A673 (cell line): ENCODE measurements around the gene UBE2R2. TPM values are rescaled to one million over a fixed set of nuclear protein-coding genes. Genes with fewer than 3 reads are reported as not detected.
A peak's percentile ranks its signal among the peaks of the same experiment; 100 is the strongest.

Experiments used
- BruUV-seq: library from RNA; stranded (reverse); fragments of 400-500 nt; replicated peaks from 2 replicates; lab custom pipeline; 2021; lab: Mats Ljungman, UMichigan
- CTCF ChIA-PET: fragments of 300-600 bp; sonication (Branson Sonifier 250); formaldehyde crosslinking; loops from one replicate; lab custom pipeline; 2022; ENCODE audit warnings: antibody characterized with exemption; lab: Charles Lee
- POLR2A ChIA-PET: fragments of 300-600 bp; sonication (Branson Sonifier 250); formaldehyde crosslinking; loops from one replicate; lab custom pipeline; 2022; ENCODE audit warnings: antibody characterized with exemption; ENCODE audit not compliant: low non-redundant PET; lab: Charles Lee
- DNase-seq: peaks from one replicate; pipeline ENCODE4 v3.0.0-alpha.2; 2015; ENCODE audit warnings: low spot score
- H3K27ac ChIP-seq: fragments of 200-600 bp; sonication (generic); 2 replicates; pipeline ENCODE4 v1.5.1; 2016; ENCODE audit warnings: mixed run types, low read depth, mild to moderate bottlenecking, mixed read lengths, antibody characterized with exemption, low read length; ENCODE audit not compliant: poor library complexity, severe bottlenecking
- H3K27me3 ChIP-seq: fragments of 200-600 bp; sonication (generic); replicated peaks from 2 replicates; pipeline ENCODE4 v1.6.1; 2017; ENCODE audit warnings: mixed run types, low read depth, mild to moderate bottlenecking, mixed read lengths, antibody characterized with exemption, low read length; ENCODE audit not compliant: insufficient read depth, poor library complexity
- H3K36me3 ChIP-seq: fragments of 200-600 bp; sonication (generic); 2 replicates; pipeline ENCODE4 v1.6.1; 2016; ENCODE audit warnings: mixed run types, mild to moderate bottlenecking, mixed read lengths, antibody characterized with exemption, low read length; ENCODE audit not compliant: insufficient read depth, poor library complexity, severe bottlenecking
- H3K4me1 ChIP-seq: fragments of 200-600 bp; sonication (generic); 2 replicates; pipeline ENCODE4 v1.6.1; 2017; ENCODE audit warnings: mixed run types, mild to moderate bottlenecking, mixed read lengths, antibody characterized with exemption, low read length; ENCODE audit not compliant: insufficient read depth, poor library complexity, severe bottlenecking
- H3K4me3 ChIP-seq: fragments of 200-600 bp; sonication (generic); 2 replicates; pipeline ENCODE4 v1.5.1; 2016; ENCODE audit warnings: low read depth, mixed run types, mild to moderate bottlenecking, mixed read lengths, low read length; ENCODE audit not compliant: poor library complexity, severe bottlenecking
- H3K9me3 ChIP-seq: fragments of 200-600 bp; sonication (generic); 2 replicates; pipeline ENCODE4 v1.6.1; 2016; ENCODE audit warnings: mixed run types, low read depth, mild to moderate bottlenecking, mixed read lengths, antibody characterized with exemption, low read length; ENCODE audit not compliant: poor library complexity, severe bottlenecking
- CTCF ChIP-seq: fragments of 300-800, 200-600 bp; sonication (generic); conservative IDR thresholded peaks from 2 replicates; pipeline ENCODE4 v1.5.1; 2017; ENCODE audit warnings: low read depth, mild to moderate bottlenecking, antibody characterized with exemption, low read length, moderate library complexity, mixed read lengths
- EZH2 ChIP-seq: fragments of 200-600 bp; sonication (generic); IDR thresholded peaks from 2 replicates; pipeline ENCODE4 v1.6.1; 2017; ENCODE audit warnings: borderline replicate concordance, low read depth, mild to moderate bottlenecking, mixed read lengths, antibody characterized with exemption, low read length; ENCODE audit not compliant: poor library complexity, severe bottlenecking
- intact Hi-C: fragments of 100-400 bp; cut with micrococcal nuclease; formaldehyde crosslinking; loops from one replicate; pipeline ENCODE4 v1.10.0; 2022; ENCODE audit not compliant: unreplicated experiment
- total RNA-seq: library from RNA; stranded (reverse); gene quantifications from 2 replicates; pipeline ENCODE4 v1.2.3, GENCODE V29; 2021

UBE2R2 gene
- total RNA-seq, 1 experiment from 2014 or later: 49.2 TPM

DNA sequence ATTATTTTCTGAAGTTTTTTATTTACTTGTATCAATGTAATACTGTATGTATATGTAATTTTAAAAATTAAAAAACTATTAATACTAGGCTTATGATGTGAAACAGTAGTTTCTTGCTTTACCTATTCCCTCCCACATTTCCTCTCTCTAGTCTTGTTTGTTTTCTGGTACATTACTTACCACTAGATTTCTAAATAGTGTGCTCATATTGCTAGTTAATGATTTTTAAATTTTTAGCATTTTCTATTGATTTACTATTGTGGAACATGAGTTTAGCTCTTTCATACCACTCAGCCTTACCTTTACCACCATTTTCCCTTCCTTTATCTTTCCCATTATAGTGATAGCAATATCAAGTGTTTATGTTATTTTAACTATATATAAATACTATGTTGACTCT, 39.3 kb downstream of the UBE2R2 start:
- H3K27me3 ChIP-seq: no peaks in the 10 kb centered on the region
- POLR2A ChIA-PET: no interaction called here
- TF ChIP-seq CTCF (no peak), EZH2 (no peak)
- H3K36me3 ChIP-seq: no peaks in the 10 kb centered on the region
- CTCF ChIA-PET: no interaction called here
- H3K9me3 ChIP-seq: no peaks in the 10 kb centered on the region
- no peak for DNase-seq
- intact Hi-C loops: no loop called here
- H3K4me3 ChIP-seq: no peak overlapping the region
- no TSS peak for BruUV-seq
- peaks cover 7% of the 10 kb centered on the region for H3K4me1 ChIP-seq
- H3K27ac ChIP-seq: no peak overlapping the region

DNA sequence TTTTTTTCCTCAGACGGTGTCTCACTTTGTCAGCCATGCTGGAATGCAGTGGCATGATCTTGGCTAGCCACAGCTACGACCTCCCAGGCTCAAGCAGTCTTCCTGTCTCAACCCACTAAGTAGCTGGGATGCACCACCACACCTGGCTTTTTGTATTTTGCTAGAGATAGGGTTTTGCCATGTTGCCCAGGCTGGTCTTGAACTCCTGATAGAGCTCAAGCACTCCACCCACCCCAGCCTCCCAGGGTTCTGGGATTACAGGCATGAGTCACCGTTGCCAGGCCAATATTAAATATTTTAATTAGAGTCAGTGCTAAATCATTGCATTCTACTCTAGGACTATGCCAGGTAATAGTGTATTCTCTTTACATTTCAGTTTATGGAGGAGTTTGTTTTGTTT, 41.5 kb downstream of the UBE2R2 start:
- no TSS peak for BruUV-seq
- TF ChIP-seq CTCF: no peak
- no peak for TF ChIP-seq EZH2
- H3K9me3 ChIP-seq: no peaks in the 10 kb centered on the region
- no peaks in the 10 kb centered on the region for H3K27me3 ChIP-seq
- H3K36me3 ChIP-seq: no peaks in the 10 kb centered on the region
- ChIA-PET CTCF (no interaction called here), POLR2A (no interaction called here)
- H3K4me3 ChIP-seq: no peak overlapping the region
- intact Hi-C loops: no loop called here
- peaks cover 4% of the 10 kb centered on the region for H3K4me1 ChIP-seq
- peak; percentile 40 for DNase-seq
- no peak overlapping the region for H3K27ac ChIP-seq

GRCh38 chr9:33860200-33860871, 43.4 kb downstream of the UBE2R2 start:
- Histone ChIP-seq H3K36me3 (peaks cover 3% of the 10 kb centered on the region), H3K9me3 (no peaks in the 10 kb centered on the region), H3K4me1 (peaks cover 4% of the 10 kb centered on the region), H3K27me3 (no peaks in the 10 kb centered on the region), H3K27ac (no peak overlapping the region), H3K4me3 (no peak overlapping the region)
- intact Hi-C loops: no loop called here
- DNase-seq: no peak
- TF ChIP-seq EZH2 (no peak), CTCF (0 out of 2 replicates have a peak, but pooled peaks have one; percentile 19)
- CTCF ChIA-PET: no interaction called here
- POLR2A ChIA-PET: no interaction called here
- no TSS peak for BruUV-seq
